MCF 10A (cell line): ENCODE data around the gene EFCAB10. TPM values are rescaled to one million over a fixed set of nuclear protein-coding genes. Genes with fewer than 3 reads are reported as not detected.

Experiments used
- BruUV-seq: library from RNA; stranded (reverse); fragments of 400-500 nt; replicated peaks from 2 replicates; lab custom pipeline; 2021; lab: Mats Ljungman, UMichigan
- CTCF ChIA-PET: fragments of 300-600 bp; sonication (Branson Sonifier 250); formaldehyde crosslinking; extraction: SDS; loops from one replicate; lab custom pipeline; 2021; ENCODE audit warnings: antibody characterized with exemption, inconsistent platforms; lab: Yijun Ruan, JAX
- POLR2A ChIA-PET: fragments of 300-600, 350-650 bp; sonication (Branson Sonifier 250); formaldehyde crosslinking; extraction: SDS; loops from one replicate; lab custom pipeline; 2020; ENCODE audit warnings: antibody characterized with exemption, inconsistent platforms; lab: Yijun Ruan, JAX
- DNase-seq: peaks from one replicate; pipeline ENCODE4 v3.0.0-alpha.2; 2018; ENCODE audit not compliant: unreplicated experiment
- H3K27ac Mint-ChIP-seq: one replicate; pipeline ENCODE4 v1.8.0; 2022; ENCODE audit warnings: mild to moderate bottlenecking, low read depth, mixed read lengths; ENCODE audit not compliant: unreplicated experiment
- H3K27me3 Mint-ChIP-seq: one replicate; pipeline ENCODE4 v1.8.0; 2022; ENCODE audit warnings: mixed read lengths; ENCODE audit not compliant: insufficient read depth, unreplicated experiment
- H3K36me3 Mint-ChIP-seq: one replicate; pipeline ENCODE4 v1.8.0; 2022; ENCODE audit warnings: mild to moderate bottlenecking, moderate library complexity, mixed read lengths; ENCODE audit not compliant: insufficient read depth, unreplicated experiment
- H3K4me1 Mint-ChIP-seq: one replicate; pipeline ENCODE4 v1.8.0; 2022; ENCODE audit warnings: mixed read lengths; ENCODE audit not compliant: insufficient read depth, unreplicated experiment
- H3K4me3 Mint-ChIP-seq: one replicate; pipeline ENCODE4 v1.8.0; 2022; ENCODE audit warnings: mild to moderate bottlenecking, moderate library complexity, mixed read lengths; ENCODE audit not compliant: unreplicated experiment
- H3K9me3 Mint-ChIP-seq: one replicate; pipeline ENCODE4 v1.8.0; 2022; ENCODE audit warnings: mixed read lengths; ENCODE audit not compliant: unreplicated experiment
- intact Hi-C: fragments of 100-400 bp; cut with micrococcal nuclease; formaldehyde crosslinking; loops from 2 replicates; pipeline ENCODE4 v1.14.1; 2022
- total RNA-seq: library from RNA; stranded (reverse); gene quantifications from 2 replicates; pipeline ENCODE4 v1.2.3, GENCODE V29; 2022
- TF ChIP-seq, protein P1 (sequence below): fragments of 200-600 bp; IDR thresholded peaks from one replicate; pipeline ENCODE4 v1.8.0; 2022; ENCODE audit warnings: antibody characterized with exemption, mild to moderate bottlenecking; ENCODE audit not compliant: unreplicated experiment

EFCAB10 gene
- total RNA-seq, 1 experiment from 2014 or later = not detected

DNA sequence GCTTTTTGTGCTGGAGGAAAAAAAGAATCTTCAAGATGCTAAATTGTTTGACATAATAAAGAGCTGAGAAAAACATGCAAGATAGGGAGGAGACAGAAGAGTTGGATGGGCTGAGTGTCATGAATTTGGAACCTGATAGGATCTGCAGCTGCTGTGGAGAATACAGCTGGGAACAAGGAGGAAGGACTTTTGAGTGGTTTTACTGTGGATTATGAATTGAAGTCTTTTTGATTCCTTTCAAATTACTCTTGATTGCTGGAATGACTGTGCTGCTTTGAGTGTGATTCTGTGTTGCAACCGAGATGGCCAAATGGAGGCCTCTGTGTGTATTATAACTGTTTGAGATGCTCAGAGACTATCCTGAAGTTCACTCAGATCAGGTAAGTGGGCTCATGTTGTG, 4.0 kb downstream of the EFCAB10 start:
- no TSS peak for BruUV-seq
- TF ChIP-seq, protein P1, sequence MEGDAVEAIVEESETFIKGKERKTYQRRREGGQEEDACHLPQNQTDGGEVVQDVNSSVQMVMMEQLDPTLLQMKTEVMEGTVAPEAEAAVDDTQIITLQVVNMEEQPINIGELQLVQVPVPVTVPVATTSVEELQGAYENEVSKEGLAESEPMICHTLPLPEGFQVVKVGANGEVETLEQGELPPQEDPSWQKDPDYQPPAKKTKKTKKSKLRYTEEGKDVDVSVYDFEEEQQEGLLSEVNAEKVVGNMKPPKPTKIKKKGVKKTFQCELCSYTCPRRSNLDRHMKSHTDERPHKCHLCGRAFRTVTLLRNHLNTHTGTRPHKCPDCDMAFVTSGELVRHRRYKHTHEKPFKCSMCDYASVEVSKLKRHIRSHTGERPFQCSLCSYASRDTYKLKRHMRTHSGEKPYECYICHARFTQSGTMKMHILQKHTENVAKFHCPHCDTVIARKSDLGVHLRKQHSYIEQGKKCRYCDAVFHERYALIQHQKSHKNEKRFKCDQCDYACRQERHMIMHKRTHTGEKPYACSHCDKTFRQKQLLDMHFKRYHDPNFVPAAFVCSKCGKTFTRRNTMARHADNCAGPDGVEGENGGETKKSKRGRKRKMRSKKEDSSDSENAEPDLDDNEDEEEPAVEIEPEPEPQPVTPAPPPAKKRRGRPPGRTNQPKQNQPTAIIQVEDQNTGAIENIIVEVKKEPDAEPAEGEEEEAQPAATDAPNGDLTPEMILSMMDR = no peak
- CTCF ChIA-PET = interaction anchor here (0.6 to 1.7 kb wide), 4 partner anchors 9 to 596 kb away, joined by 3 to 4 read pairs (median 4); no protein-coding TSS in a partner anchor
- no peaks in the 10 kb centered on the region for H3K27me3 Mint-ChIP-seq
- H3K36me3 Mint-ChIP-seq = no peaks in the 10 kb centered on the region
- H3K9me3 Mint-ChIP-seq = peaks cover under 1% of the 10 kb centered on the region
- H3K27ac Mint-ChIP-seq = no peak overlapping the region
- no peak for DNase-seq
- H3K4me3 Mint-ChIP-seq = no peak overlapping the region
- no peaks in the 10 kb centered on the region for H3K4me1 Mint-ChIP-seq
- POLR2A ChIA-PET = no interaction called here
- intact Hi-C loops = no loop called here

DNA sequence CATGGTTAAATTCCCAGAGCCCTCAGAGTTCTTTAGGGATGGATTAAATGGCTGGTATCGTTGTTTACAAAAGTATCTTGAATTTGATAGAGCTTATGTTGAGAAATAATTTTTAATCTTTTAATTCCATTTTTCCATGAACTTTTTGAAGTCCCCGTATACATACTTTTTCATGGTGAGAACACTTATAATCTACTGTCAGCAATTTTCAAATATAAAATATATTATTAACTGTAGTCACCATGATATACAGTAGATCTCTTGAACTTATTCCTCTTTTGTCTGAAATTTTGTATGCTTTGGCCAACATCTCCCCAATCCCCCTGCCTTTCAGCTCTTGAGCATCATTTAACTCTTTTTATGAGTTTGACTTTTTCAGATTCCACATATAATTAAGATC, 9.4 kb downstream of the EFCAB10 start:
- intact Hi-C loops = no loop called here
- Mint-ChIP-seq H3K9me3 (no peaks in the 10 kb centered on the region), H3K36me3 (peaks cover 27% of the 10 kb centered on the region), H3K4me3 (no peak overlapping the region), H3K27ac (no peak overlapping the region), H3K27me3 (no peaks in the 10 kb centered on the region), H3K4me1 (no peaks in the 10 kb centered on the region)
- CTCF ChIA-PET = interaction anchor here (0.6 to 0.9 kb wide), 2 partner anchors 40 to 86 kb away, joined by 3 read pairs; partner anchors contain the start of gene RINT1
- no TSS peak for BruUV-seq
- POLR2A ChIA-PET = no interaction called here
- TF ChIP-seq, protein P1 = no peak
- DNase-seq = no peak

DNA sequence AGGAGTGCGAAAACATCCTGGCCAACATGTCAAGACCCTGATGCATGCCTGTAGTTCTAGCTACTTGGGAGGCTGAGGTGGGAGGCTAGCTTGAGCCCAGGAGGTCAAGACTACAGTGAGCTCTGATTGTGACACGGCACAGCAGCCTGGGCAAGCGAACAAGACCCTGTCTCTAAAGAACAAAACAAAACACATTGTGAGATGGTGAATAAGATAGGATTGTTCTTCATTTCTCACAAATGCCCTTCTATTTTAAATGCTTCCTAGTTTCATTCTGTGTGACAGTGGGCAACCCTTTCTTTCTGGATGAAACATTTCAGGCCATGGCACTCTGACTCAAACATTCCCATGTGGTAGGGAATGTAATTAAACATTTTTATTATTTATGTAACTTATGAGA, 13.5 kb downstream of the EFCAB10 start:
- no TSS peak for BruUV-seq
- Mint-ChIP-seq H3K27ac (no peak overlapping the region), H3K27me3 (no peaks in the 10 kb centered on the region), H3K4me3 (no peak overlapping the region), H3K9me3 (no peaks in the 10 kb centered on the region), H3K4me1 (no peaks in the 10 kb centered on the region), H3K36me3 (peaks cover 61% of the 10 kb centered on the region)
- no peak for DNase-seq
- POLR2A ChIA-PET = no interaction called here
- TF ChIP-seq, protein P1 = no peak
- CTCF ChIA-PET = interaction anchor here (0.7 to 0.9 kb wide), 3 partner anchors 21 to 911 kb away, joined by 3 read pairs; no protein-coding TSS in a partner anchor
- intact Hi-C loops = no loop called here

DNA sequence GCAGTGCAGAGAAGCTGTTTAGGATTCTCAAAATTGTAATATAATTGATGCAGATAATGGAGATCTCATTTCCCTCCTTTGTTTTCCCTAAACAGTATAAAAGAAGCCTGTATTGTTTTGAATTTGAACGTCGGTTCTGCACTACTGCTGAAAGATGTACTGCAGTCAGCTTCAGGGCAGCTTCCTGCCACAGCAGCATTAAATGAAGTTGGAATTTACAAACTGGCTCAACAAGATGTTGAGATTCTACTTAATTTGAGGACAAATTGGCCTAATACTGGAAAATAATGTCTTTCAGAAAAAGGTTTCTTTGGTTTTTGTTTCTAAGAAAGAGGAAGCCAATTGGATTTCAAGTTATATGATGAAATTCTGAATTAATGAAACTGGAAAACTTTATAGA, 14.3 kb downstream of the EFCAB10 start:
- H3K9me3 Mint-ChIP-seq = no peaks in the 10 kb centered on the region
- H3K4me3 Mint-ChIP-seq = no peak overlapping the region
- H3K36me3 Mint-ChIP-seq = peaks cover 69% of the 10 kb centered on the region
- no peak overlapping the region for H3K27ac Mint-ChIP-seq
- ChIA-PET POLR2A (interaction anchor here (0.7 to 1.3 kb wide), 3 partner anchors 15 to 35 kb away, joined by 3 to 4 read pairs (median 3); partner anchors contain the start of gene RINT1), CTCF (interaction anchor here (0.7 to 1.0 kb wide), 2 partner anchors 14 to 35 kb away, joined by 4 to 7 read pairs; partner anchors contain the start of genes EFCAB10 and RINT1)
- no TSS peak for BruUV-seq
- intact Hi-C loops = no loop called here
- H3K27me3 Mint-ChIP-seq = no peaks in the 10 kb centered on the region
- TF ChIP-seq, protein P1 = no peak
- no peak for DNase-seq
- no peaks in the 10 kb centered on the region for H3K4me1 Mint-ChIP-seq
